HG02840 (cell line): ENCODE data around the gene TRPM4.
"Not testable (repeated sequence)": the region's sequence is repeated elsewhere in the genome, so short reads cannot be mapped to it uniquely, and the experiment has no call there.

Experiments used
- ATAC-seq: cut with Tn5 transposase; IDR thresholded peaks from one replicate; pipeline ENCODE4 v1.9.1; 2021; ENCODE audit warnings: mild to moderate bottlenecking, moderate library complexity, moderate number of reproducible peaks; ENCODE audit not compliant: unreplicated experiment, low FRiP score

TRPM4 gene

DNA sequence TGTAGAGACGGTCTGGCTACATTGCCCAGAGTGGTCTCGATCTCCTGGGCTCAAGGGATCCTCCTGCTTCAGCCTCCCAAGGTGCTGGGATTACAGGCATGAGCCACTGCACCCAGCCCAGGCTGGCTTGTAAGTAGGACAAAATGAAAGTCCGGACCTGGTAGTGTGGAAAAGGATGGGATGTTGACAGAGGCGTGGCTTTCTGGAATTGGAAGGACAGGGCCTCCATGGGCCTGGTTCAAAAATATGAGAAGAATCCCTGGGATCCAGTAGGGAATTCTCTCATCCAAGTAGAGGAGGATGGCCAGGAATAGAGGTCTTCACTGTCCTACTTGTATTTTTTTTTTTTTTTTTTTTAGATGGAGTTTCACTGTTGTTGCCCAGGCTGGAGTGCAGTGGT lies 64.9 kb downstream of the TRPM4 start:
- ATAC-seq, result no peak

DNA sequence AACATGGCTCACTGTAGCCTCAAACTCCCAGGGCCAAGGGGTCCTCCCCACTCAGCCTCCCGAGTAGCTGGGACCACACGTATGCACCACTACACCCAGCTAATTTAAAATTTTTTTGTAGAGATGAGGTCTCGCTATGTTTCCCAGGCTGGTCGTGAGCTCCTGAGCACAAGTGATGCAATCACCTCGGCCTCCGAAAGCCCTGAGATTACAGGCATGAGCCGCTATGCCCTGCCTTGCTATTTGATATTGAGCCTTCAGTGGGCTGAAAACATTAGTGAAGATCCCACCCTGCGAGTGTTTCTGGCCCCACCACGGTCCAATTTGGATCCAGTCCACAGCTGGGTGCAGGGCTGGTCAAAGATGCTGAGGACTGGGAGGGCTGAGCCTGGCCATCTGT lies 65.9 kb downstream of the TRPM4 start:
- ATAC-seq, result no peak

DNA sequence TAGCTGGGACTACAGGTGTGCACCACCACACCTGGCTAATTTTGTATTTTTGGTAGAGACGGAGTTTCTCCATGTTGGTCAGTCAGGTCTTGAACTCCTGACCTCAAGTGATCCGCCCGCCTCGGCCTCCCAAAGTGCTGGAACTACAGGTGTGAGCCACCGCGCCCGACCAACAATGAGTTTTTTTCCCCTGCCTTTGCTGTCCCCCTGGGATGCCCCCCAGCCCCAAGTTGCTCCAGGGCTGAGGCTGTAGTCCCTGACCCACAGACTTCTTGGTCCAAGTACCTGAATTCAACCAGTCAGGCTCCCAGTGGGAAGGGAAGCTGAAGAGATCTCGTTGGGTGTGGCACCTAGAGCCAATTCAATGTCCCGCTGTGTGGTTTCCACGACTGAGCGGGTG lies 66.8 kb downstream of the TRPM4 start:
- not testable (repeated sequence) for ATAC-seq

DNA sequence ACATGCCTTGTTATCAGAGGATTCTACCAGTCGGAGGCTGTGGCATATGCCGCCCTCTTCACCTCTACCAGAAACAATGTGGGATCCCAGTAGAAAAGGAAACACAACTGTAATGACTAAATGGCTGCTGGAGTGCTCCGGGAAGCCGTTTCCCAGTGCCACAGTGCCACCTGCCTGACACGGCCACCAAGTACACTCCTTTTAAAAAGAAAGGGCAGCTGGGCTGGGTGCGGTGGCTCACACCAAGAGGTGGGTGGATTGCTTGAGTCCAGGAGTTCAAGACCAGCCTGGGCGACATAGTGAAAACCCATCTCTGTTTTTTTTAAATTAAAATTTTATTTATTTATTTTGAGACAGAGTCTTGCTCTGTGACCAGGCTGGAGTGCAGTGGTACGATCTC lies 67.3 kb downstream of the TRPM4 start:
- no peak for ATAC-seq

DNA sequence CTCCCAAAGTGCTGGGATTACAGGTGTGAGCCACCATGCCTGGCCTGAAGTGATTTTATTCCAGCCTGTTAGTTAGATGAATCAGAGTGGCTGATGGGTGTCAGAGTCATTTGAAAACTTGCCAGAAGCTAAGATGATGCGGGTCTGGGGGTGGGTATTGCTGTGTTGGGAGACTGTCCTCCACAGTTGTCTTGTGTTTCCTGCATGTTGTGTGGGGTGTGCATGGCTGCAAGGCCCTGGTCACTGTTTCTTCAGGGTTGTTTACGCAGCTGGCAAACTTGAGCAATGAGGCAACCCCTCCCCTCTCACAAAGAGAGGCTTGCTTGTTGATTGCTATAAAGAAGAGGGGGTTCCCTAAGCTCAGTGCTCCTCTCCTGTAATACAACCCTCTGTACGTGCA lies 71.8 kb downstream of the TRPM4 start:
- no peak for ATAC-seq

DNA sequence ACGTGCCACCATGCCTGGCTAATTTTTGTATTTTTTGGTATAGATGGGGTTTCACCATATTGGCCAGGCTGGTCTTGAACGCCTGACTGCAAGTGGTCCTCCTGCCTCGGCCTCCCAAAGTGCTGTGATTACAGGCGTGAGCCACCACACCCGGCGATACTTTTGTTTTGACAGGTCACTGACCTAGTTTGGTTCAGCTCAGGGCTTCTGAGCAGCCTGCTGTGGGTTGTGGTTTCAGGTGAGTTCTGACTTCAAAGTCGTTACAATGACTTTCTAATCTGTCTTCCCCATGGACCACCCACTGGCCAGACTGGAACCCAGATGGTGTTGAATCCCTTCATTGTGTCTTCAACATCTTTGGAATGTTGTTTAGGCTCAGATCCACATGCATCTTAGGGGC lies 73.8 kb downstream of the TRPM4 start:
- no peak for ATAC-seq

DNA sequence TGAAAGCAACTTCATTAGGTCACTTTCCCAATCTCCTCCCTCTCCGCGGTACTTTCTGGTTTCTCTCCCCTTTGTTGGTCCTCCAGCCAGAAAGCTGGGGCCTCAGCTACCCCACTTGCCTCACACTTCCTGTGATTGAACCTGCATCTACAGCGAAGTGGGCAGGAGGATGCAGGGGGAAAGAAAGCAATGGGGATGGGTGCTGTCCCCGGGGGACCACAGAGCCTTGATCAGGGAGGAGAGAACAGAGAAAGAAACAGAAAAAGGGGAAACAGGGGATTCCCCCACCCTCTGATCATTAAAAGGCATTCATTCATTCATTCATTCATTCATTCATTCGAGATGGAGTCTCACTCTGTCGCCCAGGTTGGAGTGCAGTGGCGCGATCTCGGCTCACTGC lies 74.2 kb downstream of the TRPM4 start:
- no peak for ATAC-seq

DNA sequence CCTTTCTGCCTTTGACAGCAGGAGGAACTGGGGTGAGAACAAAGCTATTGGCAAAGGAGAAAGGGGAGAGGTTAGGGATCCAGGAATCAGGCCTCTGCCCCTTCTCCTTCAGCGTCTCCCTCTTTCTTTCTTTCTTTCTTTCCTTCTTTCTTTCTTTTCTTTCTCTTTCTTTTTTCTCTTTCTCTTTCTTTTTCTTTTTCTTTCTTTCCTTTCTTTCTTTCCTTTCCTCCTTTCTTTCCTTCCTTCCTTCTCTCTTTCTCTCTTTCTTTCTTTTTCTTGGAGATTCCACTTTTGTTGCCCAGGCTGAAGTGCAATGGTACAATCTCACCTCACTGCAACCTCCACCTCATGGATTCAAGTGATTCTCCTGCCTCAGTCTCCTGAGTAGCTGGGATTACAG lies 75.6 kb downstream of the TRPM4 start:
- ATAC-seq, result no peak

DNA sequence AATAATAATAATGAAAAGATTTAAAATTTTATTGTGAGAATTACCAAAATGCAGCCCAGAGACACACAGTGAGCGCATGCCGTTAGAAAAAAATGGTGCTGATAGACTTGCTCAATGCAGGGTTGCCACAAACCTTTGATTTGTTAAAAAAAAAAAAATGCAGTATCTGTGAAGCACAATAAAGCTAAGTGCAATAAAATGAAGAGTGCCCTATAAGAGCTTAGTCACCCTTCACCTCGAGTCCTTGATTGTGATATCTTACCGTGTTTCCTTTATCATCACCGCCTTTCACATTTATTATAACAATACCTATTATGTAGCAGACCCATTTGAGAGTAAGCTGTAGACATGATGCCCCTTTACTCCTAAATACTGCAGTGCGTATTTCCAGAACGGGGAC lies 84.2 kb downstream of the TRPM4 start:
- ATAC-seq, result no peak

DNA sequence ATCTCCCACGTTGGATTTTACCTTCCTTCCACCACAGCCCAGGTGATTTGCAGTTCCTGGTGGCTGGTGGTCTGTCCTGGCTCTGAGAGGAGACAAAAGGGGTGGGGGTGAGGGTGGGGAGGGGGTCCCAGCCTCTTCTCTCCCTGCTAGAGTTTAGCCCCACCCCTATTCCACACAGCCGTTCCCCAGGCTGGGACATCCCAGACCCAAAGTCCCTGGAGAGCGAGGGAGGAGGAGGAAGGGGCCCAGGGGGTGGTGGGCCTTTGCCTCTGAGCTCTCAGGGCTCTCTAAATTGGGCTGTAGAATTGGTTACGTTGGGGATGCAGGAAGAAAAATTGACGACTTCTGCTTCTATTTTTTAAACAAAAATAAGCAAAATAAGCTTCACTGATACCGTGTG lies 85.5 kb downstream of the TRPM4 start:
- ATAC-seq, result no peak

DNA sequence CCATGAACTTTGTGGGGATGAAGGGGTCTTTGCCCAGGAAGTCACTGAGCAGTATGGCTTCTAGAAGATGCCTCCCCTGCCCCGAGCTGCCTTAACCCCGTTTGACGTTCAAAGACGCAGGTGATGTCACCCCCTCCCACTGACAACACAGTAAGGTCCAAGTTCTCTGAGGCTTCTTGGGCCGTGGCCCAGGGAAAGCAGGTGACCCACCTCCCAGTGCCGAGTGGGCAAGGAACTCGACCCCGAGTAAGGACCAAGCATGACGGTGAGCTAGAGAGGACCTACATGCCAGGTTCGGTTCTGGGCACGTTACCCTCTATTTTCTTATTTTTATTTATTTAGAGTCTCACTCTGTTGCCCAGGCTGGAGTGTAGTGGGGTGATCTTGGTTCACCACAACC lies 86.1 kb downstream of the TRPM4 start:
- no peak for ATAC-seq

DNA sequence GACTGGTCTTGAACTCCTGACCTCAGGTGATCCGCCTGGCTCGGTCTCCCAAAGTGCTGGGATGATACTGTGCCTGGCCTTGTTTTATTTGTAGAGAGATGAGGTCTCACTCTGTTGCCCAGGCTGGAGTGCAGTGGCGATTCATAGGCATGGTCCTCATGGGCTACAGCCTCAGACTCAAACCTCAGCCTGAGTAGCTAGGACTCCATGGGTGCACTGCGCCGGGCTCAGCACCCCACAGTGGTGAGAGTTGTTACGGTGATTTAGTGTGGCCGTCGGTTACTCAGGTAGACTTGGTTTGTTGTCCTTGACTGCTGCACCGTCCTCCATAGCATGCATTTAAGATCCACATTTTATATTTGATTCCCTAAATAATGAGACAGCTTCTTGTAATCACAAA lies 86.7 kb downstream of the TRPM4 start:
- ATAC-seq, result no peak

DNA sequence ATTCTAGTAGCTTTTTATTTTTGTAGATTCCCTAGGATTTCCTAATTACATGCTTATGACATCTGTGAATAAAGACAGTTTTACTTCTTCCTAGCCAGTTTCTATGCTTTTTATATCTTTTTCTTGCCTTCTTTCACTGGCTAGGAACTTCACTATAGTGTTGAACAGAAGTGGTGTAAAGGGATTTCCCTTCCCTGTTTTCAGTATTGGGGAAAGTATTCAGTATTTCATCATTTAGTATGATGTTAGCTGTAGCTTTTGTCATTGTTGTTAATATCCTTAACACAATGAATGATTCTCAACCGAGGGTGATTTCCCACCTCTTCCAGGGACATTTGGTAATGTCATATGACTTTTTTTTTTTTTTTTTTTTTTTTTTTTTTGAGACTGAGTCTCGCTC lies 90.1 kb downstream of the TRPM4 start:
- ATAC-seq, result no peak

DNA sequence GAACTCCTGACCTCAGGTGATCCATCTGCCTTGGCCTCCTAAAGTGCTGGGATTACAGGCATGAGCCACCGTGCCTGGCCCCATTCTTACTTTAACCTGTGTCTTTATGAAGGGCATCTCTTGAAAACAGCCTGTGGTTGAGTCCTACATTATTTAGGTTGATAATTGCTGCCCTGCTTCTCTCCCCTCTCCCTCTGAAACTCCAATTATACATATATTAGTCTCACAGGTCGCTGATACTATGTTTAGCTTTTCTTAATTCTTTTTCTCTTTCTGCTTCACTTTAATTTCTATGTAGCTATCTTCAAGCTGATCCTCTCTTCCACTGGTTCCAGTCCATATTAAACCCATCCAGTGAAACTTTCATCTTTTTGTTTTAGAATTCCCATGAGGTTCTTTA lies 92.3 kb downstream of the TRPM4 start:
- no peak for ATAC-seq

DNA sequence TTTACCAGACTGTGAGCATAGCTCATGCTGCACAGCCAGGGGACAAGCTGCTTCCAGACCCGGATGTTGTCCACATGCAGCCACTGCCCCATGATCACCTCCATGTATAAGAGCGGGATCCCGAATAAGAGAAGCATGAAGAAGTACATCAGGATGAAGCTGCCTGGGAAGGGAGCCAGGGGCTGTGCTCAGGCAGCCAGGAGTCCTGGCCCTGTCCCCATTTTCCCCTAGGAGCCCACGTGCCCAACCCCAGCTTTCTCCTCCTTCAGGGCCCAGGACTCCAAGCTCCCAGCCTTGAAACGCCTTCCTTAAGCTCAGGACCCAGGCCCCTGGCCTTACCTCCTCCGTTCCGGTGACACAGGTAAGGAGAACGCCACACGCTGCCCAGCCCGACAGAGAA lies 98.1 kb downstream of the TRPM4 start:
- ATAC-seq, result no peak

DNA sequence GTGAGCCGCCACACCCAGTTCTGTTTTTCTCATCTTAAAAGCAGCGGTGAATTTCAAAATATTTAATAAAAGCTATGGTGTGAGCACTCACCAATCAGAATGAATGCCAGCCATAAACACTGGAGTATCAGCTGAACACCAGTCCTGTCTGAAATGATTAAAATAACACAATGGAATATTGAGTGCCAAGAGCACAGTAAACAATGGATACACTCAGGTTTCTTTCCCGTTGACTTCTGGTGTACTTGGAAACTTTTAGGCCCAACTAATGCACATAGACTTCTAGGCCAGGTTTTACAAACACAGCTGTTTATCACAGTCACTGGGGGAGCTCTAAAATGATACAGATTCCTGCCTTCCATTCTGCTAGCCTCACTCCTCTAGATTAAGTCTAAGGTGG lies 99.1 kb downstream of the TRPM4 start:
- no peak for ATAC-seq
